Glomerular visceral epithelial cell (primary cell): ENCODE results near the gene MAG.

ENCODE experiments used
- DNase-seq: peaks from one replicate; pipeline ENCODE4 v3.0.0-alpha.2; 2016; ENCODE audit errors: extremely low spot score

MAG gene

GRCh38 chr19:35291916-35292315 is at the start of gene MAG:
MAG (plus strand) TSS chr19:35292161; CDS start chr19:35295409, 3,248 bp downstream.
- DNase-seq: no peak

GRCh38 chr19:35246466-35247092 is 45.4 kb upstream of the MAG start:
- no peak for DNase-seq

GRCh38 chr19:35247526-35248309 is 44.2 kb upstream of the MAG start:
- DNase-seq: peak; percentile 94

GRCh38 chr19:35248310-35249145 is 43.4 kb upstream of the MAG start, which contains the start of gene LSR:
LSR (plus strand) TSS chr19:35249002; CDS start chr19:35249023, 21 bp downstream.
- peak; percentile 94 for DNase-seq

- peak; percentile 46 for DNase-seq
Observed at GRCh38 chr19:35249146-35249847, 42.7 kb upstream of the MAG start.

- DNase-seq: no peak
Observed at GRCh38 chr19:35249848-35250711, 41.9 kb upstream of the MAG start.

GRCh38 chr19:35251456-35251855 is 40.5 kb upstream of the MAG start:
- no peak for DNase-seq

- DNase-seq: no peak
Observed at GRCh38 chr19:35253316-35254286, 38.4 kb upstream of the MAG start.

- no peak for DNase-seq
Observed at GRCh38 chr19:35254341-35255297, 37.3 kb upstream of the MAG start.

- no peak for DNase-seq
Observed at GRCh38 chr19:35256566-35256965, 35.4 kb upstream of the MAG start.

GRCh38 chr19:35257113-35257461 is 34.9 kb upstream of the MAG start:
- no peak for DNase-seq

- no peak for DNase-seq
Observed at GRCh38 chr19:35260694-35261304, 31.2 kb upstream of the MAG start.

- no peak for DNase-seq
Observed at GRCh38 chr19:35261356-35262100, 30.4 kb upstream of the MAG start.

GRCh38 chr19:35262101-35262761 is 29.7 kb upstream of the MAG start:
- no peak for DNase-seq

- DNase-seq: no peak
Observed at GRCh38 chr19:35264268-35265125, 27.5 kb upstream of the MAG start.
